ENCODE measurements around the gene TACR1. TPM values are rescaled to one million over a fixed set of nuclear protein-coding genes. Genes with fewer than 3 reads are reported as not detected.
A peak's percentile ranks its signal among the peaks of the same experiment; 100 is the strongest.
"Not testable (repeated sequence)": the region's sequence is repeated elsewhere in the genome, so short reads cannot be mapped to it uniquely, and the experiment has no call there.

TACR1 gene
- total RNA-seq, 1 donor from 2014 or later: 0.07 TPM

DNA sequence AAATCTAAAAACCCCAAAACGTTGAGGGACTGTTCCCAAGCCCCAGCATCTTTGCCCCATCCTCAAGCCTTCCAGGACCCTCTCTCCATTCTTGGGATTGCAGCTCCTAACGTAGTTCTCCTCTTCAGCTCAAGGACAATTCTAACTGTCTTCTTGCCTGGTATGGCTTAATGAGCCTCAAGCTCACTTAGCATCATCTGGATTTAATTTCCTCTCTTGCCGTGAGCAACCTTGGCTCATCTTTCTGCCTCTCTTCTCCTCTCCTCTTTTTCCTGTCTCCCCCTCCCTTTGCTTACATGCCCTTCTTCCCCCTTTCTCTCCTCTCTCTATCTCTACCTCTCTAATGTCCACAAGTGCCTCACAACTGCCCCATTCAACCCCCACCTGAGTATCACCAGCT lies 44.2 kb downstream of the TACR1 start:
- intact Hi-C loops (cut with micrococcal nuclease): no loop called here
- ATAC-seq (no peak), DNase-seq (no peak)

DNA sequence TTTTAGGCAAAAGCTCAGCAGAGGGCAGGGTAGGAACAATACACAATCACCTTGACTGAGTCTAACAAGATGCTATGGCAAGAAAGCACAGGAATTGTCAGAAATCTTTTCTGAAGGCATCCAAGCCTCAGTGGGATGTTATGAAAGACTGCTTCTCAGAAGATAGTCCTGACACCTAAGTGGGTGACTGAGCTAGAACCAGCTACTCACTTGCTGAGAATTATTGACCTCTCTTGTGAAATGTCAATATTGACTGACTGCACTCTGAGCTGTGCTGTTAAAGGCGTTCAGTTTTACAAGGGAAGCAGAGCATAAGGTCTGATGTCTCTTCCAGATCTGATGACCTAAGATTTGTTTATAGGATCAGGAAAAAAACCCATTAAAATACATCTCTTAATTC lies 46.1 kb downstream of the TACR1 start:
- no peak for ATAC-seq
- intact Hi-C loops (cut with micrococcal nuclease): no loop called here

DNA sequence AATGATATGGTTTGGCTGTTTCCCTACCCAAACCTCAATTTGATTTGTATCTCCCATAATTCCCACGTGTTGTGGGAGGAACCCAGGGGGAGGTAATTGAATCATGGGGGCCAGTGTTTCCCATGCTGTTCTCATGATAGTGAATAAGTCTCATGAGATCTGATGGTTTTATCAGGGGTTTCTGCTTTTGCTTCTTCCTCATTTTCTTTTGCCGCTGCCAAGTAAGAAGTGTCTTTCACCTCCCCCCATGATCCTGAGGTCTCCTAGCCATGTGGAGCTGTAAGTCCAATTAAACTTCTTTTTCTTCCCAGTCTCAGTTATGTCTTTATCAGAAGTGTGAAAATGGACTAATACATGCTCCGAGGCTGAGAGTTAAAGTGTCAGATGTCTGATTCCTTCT lies 47.1 kb downstream of the TACR1 start:
- ATAC-seq; intact Hi-C loops (cut with micrococcal nuclease); DNase-seq: not testable (repeated sequence)

More for the DNA sequence above, 46.1 kb downstream of the TACR1 start:
- DNase-seq: no peak

DNA sequence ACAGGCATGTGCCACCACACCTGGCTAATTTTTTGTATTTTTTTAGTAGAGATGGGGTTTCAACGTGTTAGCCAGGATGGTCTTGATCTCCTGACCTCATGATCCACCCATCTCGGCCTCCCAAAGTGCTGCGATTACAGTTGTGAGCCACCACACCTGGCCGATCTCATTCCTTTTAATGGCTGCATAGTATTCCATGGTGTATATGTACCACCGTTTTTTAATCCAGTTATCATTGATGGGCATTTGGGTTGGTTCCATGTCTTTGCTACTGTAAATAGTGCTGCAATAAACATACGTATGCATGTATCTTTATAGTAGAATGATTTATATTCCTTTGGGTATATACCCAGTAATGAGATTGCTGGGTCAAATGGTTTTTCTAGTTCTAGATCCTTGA lies 51.4 kb downstream of the TACR1 start:
- DNase-seq; ATAC-seq; intact Hi-C loops (cut with micrococcal nuclease): not testable (repeated sequence)

DNA sequence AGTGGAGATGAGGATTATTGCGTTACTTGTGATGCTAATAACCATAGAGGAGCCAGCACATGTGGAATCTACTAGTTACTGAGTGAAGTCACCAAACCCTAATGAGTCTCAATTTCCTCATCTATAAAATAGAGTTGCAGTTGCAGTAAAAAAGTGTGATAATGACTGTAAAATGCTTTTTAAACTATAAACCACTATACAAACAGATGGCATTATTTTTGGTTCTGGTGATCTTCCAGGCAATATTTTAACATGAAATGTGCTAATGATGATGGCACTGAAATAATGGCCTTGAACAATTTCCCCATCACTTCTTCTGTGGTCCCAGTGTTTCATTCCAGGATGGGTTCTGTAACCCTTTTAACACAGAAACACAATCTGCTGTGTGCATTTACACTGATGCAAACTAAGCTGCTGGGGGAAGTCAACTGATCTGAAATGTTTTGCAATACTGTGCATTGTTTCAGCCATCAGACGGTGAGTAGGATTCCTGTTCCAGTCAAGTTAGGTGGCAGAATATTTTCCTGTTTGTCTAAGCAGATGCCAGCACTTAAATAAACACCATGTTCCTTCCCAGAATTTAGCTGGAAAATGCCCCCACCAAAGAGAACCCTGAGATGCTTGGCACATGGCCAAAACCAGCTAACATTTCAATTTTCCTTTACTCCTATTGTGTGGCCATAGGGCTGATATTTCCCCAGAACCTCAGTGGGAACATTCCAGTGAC lies 52.6 kb downstream of the TACR1 start:
- ATAC-seq (no peak), DNase-seq (no peak)
- intact Hi-C loops (cut with micrococcal nuclease): no loop called here

DNA sequence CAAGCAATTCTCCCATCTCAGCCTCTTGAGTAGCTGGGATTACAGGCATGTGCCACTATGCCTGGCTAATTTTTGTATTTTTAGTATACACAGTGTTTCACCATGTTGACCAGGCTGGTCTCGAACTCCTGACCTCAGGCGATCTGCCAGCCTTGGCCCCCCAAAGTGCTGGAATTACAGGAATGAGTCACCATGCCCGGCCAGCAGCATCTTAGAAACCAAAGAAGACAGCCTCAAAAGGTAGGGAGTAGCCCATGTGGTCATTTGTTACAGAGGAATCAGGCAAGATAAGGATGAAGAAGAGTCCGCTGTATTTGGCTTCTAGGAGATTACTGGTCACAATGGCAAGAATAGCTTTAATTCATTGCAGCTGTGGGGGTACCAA lies 53.1 kb downstream of the TACR1 start:
- intact Hi-C loops (cut with micrococcal nuclease); ATAC-seq; DNase-seq: not testable (repeated sequence)

DNA sequence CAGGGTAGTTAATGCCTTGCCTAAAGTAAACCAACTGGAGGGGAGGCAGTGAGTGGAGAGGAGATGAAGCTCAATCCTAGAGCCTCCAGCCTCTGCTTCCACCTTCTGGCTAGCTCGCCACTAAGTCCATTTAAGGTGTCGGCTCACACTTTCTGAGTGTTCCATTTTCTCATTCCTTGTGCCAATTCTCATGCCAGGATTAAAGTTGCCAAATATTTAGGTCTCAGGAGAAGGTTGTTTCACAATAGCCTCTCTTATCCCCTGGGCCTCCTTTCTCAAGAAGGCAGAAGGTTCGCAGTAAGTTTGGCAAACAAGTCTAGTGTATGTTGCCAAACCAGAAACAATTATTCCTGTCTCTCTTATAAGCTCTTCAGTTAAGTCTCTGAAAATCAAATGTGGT lies 57.2 kb downstream of the TACR1 start:
- intact Hi-C loops (cut with micrococcal nuclease): no loop called here
- ATAC-seq (peak; percentile 43), DNase-seq (no peak)

DNA sequence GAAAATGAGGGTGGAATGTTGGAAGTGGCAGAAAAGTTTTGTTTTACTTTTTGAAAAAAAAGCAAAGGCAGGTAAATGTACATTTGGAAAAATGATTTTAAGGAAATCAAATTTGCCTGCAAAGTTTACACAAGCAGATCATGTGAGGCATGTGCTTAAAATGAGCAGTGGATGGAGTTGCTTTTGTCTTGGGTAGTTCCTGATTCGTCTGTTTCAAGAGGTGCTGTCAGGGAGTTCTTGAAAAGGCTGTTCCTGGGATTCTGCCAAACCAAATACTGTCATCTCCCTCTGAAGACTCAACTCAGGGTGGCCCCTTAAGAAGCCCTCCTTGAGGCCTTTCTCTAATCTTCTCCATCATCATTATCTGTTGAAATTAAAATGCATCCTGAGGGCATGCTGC lies 59.0 kb downstream of the TACR1 start:
- no peak for ATAC-seq
- no peak for DNase-seq
- intact Hi-C loops (cut with micrococcal nuclease): no loop called here

DNA sequence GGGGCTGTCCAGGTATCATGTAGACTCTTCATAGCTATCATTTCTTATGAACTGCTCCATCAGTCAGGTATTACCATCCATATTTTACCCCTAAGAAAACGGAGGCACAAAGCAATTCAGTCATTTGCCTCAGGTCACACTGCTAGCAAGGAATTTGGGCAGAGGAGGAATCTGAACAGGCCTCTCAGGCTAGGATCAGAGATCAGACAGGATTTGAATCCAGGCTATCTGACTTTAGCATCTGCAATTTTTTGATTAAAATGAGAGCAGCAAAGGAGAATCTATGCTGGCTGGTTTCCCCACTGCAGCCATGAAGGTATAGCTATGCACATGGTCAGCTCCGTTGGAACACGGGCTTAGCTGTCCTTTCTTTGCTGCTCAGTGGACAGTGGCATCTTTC lies 60.1 kb downstream of the TACR1 start:
- ATAC-seq: no peak
- intact Hi-C loops (cut with micrococcal nuclease): no loop called here
- no peak for DNase-seq

DNA sequence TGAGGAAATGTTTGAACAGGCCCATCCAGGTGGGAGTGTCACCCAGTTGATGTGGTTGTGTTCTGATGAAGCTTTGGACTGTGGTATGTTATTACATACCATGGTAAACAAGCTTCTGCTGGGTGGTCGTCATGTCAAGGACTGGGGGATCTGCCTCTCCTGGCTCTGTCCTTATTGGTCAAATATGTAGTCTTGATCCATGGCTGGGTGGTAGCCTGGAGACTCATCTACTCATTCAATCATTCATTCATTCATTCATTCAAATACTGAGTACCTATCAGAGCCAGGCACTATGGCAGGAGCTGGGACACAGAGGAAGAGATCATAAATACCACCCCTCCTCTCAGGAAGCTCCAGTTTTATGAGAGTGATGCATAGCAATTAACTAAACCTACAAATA lies 60.8 kb downstream of the TACR1 start:
- ATAC-seq: no peak
- intact Hi-C loops (cut with micrococcal nuclease): no loop called here
- DNase-seq: no peak

DNA sequence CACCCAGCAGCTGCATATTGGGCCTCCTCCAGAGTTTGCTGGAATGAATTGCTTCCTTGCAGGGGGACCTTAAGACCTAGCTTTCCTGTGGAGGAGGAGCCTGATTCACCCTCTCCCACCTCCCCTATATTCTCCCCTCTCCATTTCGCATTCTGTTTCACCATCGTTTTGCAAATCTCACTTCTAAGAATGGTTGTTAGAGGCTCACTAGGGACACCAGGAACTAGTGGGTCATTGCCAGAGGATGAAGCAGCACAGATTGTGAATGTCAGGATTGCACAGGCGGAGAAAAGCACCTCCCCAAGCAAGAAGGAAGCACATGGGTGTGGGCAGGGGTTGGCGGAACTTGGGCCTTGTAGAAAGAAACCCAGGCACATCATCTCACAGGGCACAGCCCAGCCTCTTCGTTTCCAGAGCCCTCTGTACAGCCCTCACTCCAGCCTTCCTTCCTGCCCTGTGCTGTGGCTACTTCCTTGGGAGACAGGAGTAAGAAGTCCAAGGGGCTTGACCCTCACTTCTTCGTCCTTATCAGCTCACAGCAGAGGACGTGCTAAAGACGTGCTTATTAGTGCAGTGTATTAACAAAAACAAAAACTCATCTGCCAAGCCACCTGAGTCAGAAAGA lies 63.4 kb downstream of the TACR1 start:
- ATAC-seq (peak; percentile 35), DNase-seq (no peak)
- intact Hi-C loops (cut with micrococcal nuclease): no loop called here

DNA sequence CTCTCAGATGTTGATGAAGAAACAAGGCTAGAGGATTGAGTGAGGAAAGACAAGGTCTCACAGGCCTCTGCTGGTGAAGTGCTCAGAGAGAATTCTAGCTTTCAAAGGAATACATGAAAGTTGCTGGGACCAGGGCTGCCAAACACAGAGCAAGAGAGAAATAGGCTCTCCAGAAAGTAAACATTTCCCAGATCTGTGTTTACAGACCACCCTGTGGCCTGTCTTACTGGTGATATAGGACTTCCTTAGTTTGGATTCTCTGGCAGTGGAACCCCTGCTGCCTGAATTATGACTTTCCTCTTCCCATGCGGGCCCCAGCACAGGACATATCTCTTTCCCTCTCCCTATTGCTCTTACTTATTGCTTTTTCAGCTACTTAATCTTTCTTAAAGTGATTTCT lies 64.5 kb downstream of the TACR1 start:
- DNase-seq: no peak
- no peak for ATAC-seq
- intact Hi-C loops (cut with micrococcal nuclease): no loop called here

DNA sequence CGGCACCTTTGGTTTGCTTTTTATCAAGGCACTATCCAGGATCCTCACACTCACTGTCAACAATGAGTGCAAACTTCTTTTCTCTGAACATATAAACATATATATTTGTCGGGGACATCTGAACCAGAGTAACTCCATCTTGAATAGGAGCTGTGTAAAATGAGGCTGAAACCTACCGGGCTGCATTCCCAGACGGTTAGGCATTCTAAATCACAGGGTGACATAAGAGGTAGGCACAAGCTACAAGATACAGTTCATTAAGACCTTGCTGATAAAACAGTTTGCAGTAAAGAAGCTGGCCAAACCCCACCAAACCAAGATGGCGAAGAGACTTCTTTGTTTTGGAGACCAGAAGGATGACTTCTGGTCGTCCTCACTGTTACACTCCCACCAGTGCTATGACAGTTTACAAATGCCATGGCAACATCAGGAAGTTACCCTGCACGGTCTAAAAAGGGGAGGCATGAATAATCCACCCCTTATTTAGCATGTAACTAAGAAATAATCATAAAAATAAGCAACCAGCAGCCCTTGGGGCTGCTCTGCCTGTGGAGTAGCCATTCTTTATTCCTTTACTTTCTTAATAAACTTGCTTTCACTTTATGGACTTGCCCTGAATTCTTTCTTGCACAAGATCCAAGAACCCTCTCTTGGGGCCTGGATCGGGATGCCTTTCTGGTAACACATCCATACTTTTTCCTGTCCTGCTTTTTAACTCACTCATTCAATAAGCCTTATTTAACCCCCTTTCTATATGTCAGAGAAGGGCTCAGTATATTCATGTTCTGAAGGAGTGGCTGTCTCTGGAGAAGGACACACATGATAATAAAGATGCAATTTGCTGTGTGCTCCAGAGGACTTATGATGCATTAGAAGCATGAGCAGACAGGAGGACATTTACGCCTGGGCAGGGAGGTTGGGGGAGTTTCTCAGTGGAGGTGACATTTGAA lies 65.4 kb downstream of the TACR1 start:
- DNase-seq (no peak), ATAC-seq (no peak)
- intact Hi-C loops (cut with micrococcal nuclease): no loop called here

DNA sequence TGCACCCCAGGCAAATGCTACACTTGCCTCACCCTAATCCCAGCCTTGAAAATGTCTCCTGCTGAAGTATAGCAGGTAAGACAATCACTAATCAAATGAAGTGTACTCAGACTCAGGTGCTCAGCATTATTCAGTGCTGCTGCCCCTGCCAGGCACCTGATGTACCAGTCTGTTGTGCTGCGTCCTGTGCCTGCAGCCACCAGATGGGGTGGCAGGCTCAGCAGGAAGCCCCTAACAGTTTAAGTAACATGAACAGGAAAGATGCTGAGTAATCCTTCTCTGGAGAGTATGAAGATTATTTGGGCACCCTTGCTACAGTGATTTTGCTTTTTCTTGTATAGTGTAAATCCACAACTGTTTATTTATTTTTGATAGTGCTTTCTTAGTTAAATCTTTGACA lies 69.1 kb downstream of the TACR1 start:
- DNase-seq (no peak), ATAC-seq (no peak)
- intact Hi-C loops (cut with micrococcal nuclease): no loop called here

DNA sequence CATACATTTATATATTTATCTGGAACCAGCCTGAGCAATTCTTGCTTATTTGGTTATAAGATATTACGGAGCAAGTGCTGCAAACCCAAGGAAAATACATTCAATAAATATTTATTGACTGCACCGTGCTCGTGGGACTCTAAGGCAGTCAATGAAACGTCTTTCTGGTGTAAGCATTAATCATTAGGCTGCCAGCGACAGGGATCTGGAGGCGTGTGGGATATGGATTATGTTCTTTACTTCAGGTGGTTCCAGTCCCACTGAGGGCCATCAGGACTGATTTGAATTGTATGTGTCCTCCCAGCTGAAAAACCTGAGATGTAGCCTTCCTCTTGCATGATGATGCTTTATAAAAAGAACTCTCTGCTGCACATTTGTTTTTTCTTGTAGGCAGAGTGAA lies 75.4 kb downstream of the TACR1 start:
- ATAC-seq: no peak
- intact Hi-C loops (cut with micrococcal nuclease): no loop called here
- DNase-seq: no peak

DNA sequence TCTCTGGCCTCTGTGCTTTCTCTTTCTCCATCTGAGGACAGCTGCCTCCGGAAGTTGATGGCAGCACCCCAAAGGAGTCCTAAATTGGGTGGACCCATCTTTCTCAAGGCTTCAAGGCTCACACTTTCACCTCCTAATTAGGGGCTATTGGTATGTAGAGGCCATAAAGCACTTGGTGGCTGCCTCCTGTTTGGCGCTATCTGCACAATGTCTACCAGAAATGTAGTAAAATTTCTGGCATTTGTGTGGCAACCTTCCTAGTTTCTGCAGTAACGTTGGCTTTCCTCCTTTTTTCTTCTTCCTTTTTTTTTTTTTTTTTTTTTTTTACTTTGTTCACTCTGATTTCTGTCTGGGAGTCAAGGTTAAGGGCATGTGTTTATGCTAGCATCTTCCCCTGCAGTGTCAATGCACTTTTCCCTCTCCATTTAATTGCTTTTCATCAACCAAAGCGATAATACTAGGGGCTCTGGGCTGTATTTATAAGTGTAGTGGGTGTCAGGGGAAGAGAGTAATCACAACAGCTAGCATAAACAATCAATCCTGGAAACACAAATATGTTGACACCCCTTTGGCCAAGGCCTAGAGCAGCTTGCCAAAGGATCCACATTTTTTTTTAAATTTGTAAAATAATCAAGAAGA lies 86.0 kb downstream of the TACR1 start:
- intact Hi-C loops (cut with micrococcal nuclease): no loop called here
- no peak for DNase-seq

DNA sequence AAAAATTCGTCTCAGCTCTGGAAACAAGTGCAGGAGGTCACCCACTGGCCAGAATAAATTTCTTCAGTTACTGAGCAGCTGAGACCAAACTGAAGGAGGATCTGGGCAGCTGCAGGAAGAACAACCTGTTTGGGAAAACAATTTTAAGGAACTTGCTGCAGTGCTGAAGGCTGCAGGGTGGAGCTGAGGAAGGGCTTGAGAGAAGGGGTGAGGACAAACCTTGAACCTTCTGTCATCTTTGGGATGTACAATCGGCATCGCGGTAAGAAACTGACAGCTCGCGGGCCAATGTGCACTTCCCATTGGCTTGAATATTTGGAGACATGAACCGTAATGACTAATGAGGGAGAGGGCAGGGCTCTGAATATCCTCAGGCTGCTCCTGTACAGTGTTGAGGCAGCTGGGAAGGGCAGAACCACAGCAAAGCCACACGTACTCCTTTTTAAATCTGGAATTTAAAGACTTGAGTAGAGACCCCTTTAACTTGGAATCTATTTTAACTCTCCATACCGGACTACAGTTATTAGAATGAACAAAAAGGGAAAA lies 90.3 kb downstream of the TACR1 start:
- intact Hi-C loops (cut with micrococcal nuclease): no loop called here
- DNase-seq (no peak), ATAC-seq (no peak)

More for the DNA sequence above, 86.0 kb downstream of the TACR1 start:
- no peak for ATAC-seq

DNA sequence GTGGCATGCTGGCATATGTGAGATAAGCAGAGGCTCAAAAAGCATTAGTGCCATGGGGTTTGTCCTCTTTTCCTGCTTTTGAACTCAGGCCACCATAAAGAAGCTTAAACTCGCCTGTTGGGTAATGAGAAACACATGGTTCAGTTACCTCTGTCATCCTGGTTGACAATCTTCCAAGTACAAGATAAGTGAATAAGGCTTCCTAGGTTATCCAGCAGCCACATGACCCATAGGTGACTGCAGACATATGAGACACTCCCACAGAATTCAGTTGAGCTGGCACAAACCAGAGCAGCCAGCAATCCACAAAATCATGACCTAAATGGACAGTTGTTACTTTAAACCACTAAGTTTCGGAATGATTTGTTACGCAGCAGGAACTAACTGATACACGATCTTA lies 97.3 kb downstream of the TACR1 start:
- intact Hi-C loops (cut with micrococcal nuclease): no loop called here
- DNase-seq (no peak), ATAC-seq (no peak)

DNA sequence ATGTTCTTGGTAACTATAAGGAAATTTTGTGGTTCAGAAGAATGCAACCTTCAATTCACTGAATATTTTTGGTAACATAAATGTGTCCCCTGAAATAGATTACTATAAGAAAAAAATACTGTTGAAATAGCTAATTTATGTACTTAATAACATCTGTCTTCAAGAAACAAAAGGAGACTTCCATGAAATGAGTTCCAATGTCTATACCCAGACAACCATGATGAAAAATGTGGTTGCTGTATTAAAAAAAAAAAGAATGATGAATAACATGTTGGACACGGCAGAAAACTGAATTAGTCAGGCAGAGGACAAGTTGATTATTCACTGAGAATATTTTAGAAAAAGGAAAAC lies 98.5 kb downstream of the TACR1 start:
- no peak for ATAC-seq

More for the DNA sequence above, 98.5 kb downstream of the TACR1 start:
- DNase-seq: no peak
- intact Hi-C loops (cut with micrococcal nuclease): no loop called here

Measured in left ventricle myocardium superior (tissue), 1 donor.